Stomach (tissue), 4 donors: ENCODE measurements around the gene NME4.

Experiments
- POLR2A ChIP-seq, 4 donors: fragments of 450-650 bp; IDR thresholded peaks; one replicate each; pipeline ENCODE4 v1.6.1; 2016; ENCODE audit warnings: antibody characterized with exemption in 4 of 4, control low read depth in 2 of 4, mild to moderate bottlenecking in 1 of 4, moderate library complexity in 1 of 4
- TF ChIP-seq, protein P1 (sequence below), 7 experiments: fragments of 450-650 bp in 4 of 7; fragments of 200-600 bp in 3 of 7; sonication (generic) in 3 of 7; IDR thresholded peaks; one replicate each; pipeline ENCODE4 v1.5.1; 2016 to 2019; ENCODE audit warnings: antibody characterized with exemption in 7 of 7, control low read depth in 2 of 7, mild to moderate bottlenecking in 1 of 7

DNA sequence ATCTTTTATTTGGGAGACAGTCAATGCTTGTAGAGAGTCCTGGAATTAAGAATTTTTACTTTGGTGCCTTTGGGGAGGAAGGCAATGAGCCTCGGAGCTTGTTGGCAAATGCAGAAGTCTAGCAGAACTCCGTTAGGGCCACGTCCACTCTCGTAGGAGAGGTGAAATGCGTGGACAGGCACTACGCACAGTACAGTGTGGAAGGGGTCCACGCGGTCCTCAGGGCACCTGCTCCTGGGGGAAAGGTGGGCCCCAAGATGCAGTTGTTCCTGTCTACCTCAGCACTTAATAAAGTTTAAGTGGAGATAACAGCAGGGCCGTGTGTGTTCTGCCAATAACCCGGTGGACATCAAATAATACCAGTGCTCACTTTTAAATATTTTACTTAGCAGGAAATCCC is 30.3 kb downstream of the NME4 start:
- TF ChIP-seq, protein P1, sequence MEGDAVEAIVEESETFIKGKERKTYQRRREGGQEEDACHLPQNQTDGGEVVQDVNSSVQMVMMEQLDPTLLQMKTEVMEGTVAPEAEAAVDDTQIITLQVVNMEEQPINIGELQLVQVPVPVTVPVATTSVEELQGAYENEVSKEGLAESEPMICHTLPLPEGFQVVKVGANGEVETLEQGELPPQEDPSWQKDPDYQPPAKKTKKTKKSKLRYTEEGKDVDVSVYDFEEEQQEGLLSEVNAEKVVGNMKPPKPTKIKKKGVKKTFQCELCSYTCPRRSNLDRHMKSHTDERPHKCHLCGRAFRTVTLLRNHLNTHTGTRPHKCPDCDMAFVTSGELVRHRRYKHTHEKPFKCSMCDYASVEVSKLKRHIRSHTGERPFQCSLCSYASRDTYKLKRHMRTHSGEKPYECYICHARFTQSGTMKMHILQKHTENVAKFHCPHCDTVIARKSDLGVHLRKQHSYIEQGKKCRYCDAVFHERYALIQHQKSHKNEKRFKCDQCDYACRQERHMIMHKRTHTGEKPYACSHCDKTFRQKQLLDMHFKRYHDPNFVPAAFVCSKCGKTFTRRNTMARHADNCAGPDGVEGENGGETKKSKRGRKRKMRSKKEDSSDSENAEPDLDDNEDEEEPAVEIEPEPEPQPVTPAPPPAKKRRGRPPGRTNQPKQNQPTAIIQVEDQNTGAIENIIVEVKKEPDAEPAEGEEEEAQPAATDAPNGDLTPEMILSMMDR (IDR thresholded peaks at IDR 0.05), result no peak
- TF ChIP-seq POLR2A (IDR thresholded peaks at IDR 0.05), result no peak
